CD4-positive, alpha-beta T cell treated with Interleukin-15 for 1 hour (primary cell): ENCODE measurements around the gene CDR2.
"Not testable (repeated sequence)": the region's sequence is repeated elsewhere in the genome, so short reads cannot be mapped to it uniquely, and the experiment has no call there.

Experiments
- DNase-seq: peaks from one replicate; pipeline ENCODE4 v3.0.0-alpha.2; 2020

CDR2 gene

DNA sequence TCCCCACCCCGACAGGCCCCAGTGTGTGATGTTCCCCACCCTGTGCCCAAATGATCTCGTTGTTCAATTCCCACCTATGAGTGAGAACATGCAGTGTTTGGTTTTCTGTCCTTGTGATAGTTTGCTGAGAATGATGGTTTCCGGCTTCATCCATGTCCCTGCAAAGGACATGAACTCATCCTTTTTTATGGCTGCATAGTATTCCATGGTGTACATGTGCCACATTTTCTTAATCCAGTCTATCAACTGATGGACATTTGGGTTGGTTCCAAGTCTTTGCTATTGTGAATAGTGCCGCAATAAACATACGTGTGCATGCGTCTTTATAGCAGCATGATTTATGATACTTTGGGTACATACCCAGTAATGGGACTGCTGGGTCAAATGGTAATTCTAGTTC is 23.4 kb downstream of the CDR2 start:
- not testable (repeated sequence) for DNase-seq

DNA sequence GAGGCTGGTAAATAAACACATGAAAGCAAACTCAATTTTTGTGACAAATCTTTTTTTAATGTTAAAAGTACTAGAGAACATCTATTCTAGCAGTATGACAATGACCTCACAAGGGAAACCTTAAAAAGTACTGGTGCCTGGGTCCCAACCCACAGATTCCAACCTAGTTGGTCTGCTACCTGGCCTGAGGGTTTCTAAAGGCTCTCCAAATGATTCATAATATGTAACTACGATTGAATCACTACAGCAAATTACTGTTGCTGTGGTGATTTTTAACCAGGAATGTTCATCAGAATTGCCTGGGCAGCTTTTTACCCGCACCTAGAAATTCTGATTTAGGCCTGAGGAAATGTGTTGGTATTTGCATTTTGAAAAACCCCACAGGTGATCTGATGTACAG is 26.1 kb downstream of the CDR2 start:
- DNase-seq, result no peak

DNA sequence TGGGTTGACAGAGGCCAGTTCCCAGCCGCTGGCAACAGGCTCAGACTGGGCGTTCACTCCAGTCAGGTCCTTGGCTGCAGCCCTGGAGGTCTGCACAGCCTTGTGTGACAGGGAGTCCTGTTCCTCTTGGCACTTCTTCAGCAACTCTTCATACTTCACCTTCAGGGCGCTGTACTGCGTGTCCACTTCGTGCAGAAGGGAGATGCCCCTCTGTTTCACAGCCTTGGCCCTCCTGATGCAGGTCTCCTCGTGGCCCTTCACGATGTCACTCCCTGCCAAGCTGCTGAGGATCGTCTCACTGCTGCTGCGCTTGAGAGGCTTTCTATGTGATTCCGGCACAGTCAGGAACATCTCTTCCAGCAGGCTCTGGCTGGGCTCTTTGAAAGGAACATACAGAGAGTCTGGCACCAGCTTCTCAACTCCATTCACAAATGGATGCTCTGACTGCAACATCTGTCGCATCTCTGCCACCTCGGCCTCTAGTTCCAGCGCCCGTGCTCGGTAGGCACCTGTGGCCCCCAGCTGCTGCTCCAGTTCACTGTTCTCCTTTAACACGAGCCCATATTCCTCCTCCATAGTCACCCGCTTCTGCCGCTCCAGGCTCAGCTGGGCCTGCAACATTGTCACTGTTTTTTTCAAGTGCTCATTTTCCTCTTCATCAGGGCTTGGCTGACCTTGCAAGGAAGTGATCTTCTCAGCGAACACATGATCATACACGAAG is 27.2 kb downstream of the CDR2 start:
- DNase-seq, result no peak

DNA sequence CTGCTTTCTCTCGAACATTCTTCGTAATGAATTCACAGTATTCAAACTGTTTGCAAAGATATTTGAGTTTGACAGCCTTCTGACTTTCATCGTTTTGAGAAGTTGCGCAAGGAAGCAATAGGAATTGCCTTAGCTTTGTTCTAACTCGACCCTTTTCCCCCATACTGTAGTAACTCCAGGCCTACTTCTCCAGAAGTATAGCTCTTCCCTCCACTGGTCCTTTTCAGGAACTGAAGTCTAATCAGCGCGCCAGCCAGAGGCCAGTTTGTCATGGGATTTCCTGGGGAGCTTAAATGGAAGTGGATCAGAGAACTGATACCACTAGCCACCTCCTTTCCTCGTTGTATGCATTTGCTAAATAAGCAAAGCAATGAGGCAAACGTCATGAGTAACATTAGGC is 27.9 kb downstream of the CDR2 start:
- DNase-seq, result no peak

DNA sequence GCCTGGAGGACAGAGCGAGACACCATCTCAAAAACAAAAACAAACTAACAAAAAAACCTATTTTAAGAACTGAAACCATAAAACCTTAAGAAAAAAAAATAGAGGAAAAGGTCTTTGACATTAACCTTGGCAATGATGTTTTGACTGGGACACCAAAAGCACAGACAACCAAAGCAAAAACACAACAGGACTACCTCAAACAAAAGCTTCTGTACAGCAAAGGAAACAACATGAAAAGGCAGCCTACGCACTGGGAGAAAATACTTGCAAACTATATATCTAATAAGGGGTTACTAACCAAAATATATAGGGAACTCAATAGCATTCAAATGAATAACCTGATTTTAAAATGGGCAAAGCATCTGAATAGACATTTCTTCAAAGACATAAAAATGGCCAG is 32.3 kb downstream of the CDR2 start:
- DNase-seq, result no peak

DNA sequence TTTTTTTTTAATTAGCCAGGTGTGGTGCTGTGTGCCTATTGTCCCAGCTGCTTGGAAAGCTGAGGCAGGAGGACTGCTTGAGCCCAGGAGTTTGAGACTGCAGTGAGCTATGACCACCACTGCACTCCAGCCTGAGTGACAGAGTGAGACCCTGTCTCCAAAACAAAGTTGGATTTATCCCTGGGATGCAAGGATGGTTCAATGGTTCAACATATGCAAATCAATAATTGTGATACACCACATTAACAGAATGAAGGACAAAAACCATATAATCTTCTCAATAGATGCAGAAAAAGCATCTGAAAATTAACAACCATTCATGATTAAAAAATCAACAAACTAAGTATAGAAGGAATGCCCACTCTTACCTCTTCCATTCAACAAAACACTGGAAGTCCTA is 33.5 kb downstream of the CDR2 start:
- DNase-seq, result no peak

DNA sequence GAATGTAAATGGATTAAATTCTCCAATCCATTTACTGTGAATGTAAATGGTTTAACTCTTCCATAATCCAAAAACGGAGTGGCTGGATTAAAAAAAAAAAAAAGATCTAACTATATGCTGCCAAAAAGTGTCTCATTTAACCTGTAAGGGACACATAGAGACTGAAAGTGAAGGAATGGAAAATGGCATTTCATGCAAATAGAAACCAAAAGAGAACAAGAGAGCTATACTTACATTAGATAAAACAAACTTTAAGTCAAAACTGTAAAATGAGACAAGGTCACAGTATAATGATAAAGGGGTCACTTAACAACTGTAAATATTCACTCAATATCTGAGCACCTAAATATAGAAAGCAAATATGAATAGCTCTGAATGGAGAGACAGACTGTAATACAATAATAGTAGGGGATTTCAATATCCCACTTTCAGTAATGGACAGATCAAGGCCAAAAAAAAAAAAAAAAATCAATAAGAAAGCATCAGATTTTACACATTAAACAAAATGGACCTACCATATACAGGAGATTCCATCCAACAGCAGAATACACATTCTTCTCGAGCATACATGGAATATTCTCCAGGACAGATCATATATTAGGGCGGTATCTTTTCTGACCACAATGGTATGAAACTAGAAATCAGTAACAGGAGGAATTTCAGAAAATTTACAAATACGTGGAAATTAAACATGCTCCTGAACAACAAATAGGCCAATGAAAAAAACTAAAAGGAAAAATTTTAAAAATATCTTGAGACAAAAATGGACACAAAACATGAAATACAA is 36.4 kb downstream of the CDR2 start:
- DNase-seq, result no peak

DNA sequence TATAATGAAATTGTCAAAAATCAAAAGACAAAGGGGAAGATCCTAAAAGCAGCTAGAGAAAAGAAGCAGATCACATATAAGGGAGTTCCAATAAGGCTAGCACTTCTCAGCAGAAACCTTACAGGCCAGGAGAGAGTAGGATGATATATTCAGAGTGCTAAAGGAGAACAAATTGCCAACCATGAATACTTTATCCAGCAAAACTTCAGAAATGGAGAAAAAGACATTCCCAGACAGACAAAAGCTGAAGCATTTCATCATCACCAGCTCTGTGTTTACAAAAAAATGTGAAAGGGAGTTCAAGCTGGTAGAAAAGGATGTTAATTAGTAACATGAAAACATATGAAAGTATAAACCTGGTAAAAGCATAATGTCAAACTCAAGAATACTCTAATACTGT is 37.4 kb downstream of the CDR2 start:
- no peak for DNase-seq

DNA sequence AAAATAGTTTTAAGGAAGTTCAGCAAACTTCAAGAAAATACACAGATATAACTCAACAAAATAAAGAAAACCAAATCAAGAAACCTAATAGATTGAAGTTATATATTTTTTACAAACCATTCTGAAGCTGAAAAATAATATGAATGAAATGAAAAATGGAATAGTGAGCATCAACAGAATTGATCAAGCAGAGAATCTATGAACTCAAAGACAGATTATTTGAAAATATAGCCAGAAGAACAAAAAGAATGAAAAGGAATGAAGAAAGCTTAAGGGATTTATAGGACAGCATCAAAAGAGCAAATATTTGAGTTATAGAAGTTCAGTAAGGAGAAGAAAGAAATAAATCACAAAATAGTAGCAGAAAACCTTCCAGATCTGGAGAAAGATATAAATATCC is 37.8 kb downstream of the CDR2 start:
- DNase-seq, result no peak

DNA sequence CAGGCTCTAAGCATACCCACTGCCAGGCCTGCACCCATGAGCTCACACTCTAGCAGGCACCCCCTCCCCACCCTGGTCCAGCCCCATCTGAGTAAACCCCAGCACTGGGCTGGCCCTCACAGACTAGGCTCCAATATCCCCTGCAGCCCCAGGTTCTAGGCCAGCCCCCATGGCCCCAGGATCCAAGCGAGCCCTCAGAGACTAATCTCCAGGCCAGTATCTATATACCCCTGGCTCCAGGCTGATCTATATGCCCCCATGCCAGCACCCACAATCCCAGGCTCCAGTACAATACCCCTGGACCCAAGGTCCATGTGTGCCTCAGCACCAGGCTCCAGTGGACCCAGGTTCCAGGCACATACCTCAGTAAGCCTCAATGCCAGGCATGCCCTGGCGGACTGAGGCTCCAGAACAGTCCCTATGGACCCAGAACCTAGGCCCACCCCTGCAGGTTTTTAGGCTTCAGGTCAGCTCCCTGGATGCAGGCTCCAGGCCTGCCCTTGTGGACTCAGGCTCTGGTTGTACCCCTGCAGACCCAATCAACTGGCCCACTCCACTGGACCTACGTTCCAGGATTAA is 38.7 kb downstream of the CDR2 start:
- no peak for DNase-seq

DNA sequence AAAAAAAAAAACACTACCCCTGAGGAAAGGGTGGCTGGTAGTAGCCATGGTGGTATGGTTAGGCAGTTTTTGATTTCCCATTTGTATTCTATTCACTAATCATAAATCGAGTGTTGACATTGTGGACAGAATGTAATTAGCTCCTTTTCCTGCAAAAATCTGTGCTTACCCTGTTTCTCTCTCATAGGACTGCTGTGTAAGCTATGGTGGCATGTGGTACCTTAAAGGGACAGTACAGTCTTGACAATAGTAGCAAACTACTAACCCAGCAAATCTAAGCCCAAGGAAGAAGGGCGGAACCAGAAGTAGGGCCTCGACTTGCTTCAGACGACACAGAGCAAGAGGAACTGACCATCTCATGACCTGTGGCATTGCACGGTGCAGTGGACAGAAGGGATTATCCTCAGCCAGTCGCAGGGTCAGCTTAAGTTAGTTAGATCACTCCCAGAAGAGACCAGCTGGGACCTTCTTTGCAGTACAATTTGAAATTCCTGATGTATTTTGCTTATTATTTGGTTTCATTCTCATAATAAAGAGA is 40.9 kb downstream of the CDR2 start:
- DNase-seq, result no peak

DNA sequence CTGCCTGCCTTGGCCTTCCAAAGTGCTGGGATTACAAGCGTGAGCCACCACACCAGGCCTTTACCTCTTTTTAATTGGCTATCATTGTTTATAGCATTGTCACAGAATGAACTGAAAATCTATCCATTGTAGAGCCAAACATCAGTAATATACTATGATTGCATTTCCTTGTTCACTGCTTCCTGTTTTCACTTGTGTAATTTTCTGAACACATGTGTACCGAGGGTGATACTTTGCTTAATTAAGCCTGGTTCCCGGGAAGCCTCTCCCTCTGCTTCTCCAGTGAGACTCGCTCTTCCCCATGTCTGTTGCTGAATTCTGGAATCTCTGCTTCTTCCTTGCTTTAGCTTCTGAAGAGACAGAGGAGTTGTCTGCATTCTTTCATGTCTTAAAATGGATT is 44.1 kb downstream of the CDR2 start:
- DNase-seq, result no peak

DNA sequence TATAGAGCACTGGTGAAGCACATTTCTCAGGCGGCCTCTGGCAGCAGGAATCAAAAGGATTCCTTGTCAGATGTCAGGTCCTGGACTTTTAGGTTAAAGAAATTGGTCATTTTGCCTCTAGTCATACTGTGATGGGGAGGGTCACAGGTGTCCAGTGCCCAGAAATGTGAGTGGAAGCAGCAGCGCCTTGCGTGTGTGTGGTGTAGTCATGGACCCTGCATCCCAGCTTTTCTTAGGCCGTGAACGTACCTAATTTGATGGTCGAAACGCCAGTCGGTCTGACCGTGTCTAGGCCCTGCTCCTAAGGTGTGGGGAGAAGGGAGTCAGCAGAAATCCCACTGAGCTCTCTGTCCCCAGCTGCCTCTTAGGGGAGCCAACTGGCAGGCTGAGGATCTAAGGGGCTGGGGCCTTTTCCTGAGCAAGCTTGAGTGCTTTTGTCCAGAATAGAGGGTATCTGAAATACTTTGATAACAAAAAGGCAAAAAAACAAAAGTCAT is 45.2 kb downstream of the CDR2 start:
- DNase-seq, result no peak

DNA sequence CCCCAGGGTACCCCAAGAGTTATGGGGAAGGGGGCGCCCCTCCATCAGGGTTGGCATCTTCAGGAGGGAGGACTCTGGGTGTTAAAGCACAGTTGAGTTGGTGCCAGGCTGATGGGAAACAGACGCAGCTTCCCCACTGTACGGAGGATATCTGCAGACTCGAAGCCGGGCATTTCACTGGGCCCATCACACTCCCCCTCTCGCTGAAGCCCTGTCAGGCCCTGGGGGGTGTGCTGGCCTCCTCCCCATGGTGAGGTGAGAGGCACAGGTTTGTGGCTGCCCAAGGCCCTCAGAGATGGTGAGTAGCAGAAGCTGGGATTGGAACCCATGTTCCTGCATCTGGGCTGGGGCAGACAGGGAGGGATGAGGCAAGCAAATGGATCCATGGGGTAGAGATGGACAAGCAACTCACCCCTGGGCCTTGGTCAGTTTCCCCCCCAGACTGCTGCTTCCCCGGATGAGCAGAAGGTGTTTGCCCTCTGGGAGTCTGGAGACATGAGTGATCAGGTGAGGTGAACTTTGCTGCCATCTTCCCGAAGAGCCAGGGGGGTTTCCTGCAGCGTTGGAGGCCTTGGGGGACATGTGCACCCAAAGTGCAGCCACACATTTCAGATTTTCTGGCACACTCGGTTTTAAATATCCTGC is 46.2 kb downstream of the CDR2 start:
- DNase-seq, result no peak

DNA sequence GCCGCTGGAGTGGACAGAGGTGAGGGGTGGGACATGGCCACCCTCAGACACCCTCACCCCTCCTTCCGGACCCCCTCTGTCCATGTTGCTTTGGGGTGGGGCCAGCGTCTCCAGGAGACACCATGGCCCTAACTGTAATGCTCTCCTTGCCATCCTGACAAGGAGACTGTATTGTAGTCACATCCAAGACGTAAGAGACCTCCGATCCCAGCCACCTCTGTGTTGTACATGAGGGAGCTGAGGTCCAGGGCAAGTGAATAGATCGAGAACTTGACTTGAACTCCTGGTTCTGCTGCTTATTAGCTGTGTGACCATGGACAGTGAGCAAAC is 47.0 kb downstream of the CDR2 start:
- DNase-seq, result no peak

DNA sequence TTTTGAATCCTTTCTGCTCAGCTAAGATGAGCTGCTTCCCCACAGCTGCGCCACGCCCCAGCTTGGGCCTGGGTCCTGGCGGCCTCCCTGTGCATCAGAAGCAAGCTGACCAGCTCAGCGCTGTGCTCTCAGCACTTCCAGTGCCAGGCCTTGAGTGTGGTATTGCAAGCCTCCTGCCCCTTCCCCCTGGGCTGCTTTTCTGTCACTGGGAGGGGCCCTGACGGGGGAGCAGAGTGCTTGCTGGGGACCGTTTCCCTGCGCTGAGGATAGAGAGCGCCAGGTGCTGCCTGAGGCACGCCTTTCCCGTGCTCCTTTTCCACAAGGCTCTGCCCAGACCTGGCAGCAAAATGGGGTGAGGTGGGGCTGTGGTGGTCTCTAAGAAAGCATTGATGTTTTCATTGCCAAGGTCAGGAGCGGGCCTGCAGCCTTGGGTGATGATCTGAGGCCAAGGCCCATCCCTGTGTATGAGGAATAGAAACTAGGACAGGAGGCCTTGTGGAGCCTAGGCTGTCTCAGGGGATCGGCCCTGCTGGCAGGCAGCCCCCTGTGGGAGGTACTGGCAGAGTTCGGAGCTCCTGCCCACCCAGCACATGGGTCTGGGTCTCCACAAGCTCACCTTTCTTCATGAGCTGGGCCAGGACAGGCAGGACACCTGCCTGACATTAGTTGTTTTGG is 47.5 kb downstream of the CDR2 start:
- no peak for DNase-seq

DNA sequence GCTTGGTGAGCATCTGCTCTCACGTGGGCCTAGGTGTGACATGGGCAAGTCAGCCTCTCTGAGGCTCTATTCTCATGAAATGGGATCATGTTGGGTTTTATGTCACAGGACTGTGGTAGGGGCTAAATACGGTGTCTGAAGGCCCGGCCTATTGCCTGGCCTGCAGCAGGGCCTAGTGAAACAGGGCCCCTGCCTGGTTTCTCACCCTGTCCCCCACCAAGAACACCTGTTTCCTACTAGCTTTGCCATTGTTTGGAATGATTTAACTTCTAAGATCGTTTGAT is 48.1 kb downstream of the CDR2 start:
- no peak for DNase-seq

DNA sequence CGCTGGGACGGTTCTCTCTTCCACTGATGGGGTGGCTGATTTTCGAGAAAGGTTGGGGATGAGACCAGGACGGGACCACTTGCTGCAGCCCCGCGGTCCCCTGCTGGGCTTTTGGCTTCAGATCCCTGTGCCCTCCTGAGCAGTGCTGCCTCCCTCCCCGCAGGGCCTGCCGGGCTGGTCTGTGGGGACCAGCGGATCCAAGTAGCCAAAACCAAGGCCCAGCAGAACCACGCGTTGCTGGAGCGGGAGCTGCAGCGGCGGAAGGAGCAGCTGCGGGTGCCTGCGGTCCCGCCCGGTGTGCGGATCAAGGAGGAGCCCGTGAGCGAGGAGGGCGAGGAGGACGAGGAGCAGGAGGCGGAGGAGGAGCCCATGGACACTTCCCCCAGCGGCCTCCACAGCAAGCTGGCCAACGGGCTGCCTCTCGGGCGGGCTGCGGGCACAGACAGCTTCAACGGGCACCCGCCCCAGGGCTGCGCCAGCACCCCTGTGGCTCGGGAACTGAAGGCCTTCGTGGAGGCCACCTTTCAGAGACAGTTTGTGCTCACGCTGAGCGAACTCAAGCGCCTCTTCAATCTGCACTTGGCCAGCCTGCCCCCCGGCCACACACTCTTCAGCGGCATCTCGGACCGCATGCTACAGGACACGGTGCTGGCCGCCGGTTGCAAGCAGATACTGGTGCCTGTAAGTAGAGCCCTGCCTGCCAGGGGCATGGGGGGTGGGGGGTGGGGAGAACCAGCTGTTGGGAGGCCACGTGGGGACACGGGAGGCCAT is 48.6 kb downstream of the CDR2 start:
- no peak for DNase-seq

DNA sequence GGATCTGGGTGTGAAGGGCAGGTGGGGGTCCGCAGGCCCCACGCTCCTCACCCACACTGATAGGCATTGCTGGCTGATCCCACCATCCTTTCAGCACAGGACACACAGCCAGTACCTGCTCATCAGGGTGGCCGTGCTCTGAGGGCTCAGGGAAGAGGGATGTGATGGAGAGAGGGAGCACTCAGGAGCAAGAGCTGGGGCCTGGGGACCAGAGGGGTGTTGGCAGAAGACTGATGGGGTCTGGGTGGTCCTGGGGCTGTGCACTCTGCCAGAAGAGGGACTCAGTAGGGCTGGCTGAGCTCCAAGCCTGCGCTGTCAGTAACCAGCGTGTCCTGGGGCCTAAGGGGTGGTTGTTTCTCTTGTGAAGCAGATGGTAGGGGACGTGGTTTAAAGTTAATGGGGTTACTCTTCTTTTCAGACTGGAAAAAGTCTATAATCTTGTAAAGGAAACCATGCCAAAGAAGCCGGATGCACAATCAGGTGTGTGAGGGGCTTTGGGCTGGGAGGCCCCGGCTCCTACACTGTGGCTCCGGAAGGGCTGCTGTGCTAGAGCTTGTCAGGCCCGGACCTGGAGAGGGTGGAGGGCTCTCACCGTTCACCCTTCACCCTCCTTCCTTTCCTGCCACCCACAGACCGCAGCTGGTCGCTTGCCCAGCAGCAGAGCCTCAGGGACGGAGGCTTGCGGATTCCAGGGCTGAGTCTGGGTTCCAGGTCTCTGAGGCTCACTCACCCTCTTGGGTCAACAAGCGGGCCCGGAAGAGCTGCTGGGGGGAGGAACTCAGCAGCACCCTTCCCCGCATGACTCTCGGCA is 49.4 kb downstream of the CDR2 start:
- DNase-seq, result no peak

DNA sequence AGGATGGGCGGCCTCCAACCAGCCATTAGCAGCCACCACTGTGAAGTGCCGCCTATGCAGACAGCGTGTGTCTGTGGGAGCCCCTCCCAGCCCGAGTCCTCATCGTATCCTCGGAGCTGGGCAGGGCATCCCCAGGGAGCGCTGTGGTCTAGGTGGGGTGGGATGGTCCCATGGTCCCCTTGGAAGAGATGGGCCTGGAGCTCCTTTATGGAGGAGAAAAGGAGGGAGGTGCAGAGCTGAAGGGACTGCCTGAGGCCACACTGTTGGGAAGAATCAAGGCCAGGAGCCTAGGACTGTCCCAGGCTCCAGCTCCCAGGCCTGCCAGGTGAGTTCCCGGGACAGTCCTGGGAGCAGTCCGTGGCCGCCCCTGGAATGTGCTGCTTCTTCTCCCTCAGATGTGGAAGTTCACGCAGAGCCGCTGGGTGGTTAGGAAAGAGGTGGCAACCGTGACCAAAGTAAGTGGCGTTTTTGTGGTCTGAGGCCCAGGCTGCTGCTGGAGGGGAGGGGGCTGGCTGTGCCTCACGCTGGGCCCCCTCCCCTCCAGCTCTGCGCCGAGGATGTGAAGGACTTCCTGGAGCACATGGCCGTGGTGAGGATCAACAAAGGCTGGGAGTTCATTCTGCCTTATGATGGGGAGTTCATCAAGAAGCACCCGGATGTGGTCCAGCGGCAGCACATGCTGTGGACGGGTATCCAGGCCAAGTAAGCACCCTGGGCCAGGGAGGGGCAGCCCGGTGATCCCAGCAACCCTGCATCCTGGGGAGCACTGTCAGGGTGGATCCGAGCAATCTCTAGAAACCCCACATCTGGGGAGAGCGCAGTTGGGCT is 50.2 kb downstream of the CDR2 start:
- no peak for DNase-seq
